GM19452 (cell line): ENCODE measurements around the gene CACNA2D1.

Experiments used
- ATAC-seq: cut with Tn5 transposase; IDR thresholded peaks from one replicate; pipeline ENCODE4 v1.9.1; 2021; ENCODE audit not compliant: unreplicated experiment

The CACNA2D1 gene

GRCh38 chr7:82347808-82348207, 95.8 kb downstream of the CACNA2D1 start:
- ATAC-seq: no peak

DNA sequence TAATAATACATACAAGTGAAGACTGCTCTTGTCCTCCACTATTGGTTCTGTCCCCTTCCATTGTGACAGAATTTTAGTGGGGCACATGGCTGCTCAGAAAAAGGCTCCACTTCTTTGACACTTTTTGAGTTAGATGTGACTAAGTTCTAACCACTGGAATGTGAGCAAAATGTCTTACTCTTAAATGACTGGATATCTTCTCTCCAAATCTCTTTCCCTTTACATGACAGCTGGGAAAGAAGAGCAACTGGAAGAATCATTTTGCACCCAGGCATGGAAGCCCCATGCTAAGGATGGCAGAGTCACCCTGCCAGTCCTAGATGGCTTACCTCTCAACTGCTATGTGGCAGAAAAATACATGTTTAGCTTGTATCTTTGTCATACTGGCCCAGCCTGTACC, 97.7 kb downstream of the CACNA2D1 start:
- ATAC-seq: no peak

GRCh38 chr7:82343716-82344115, 99.9 kb downstream of the CACNA2D1 start:
- no peak for ATAC-seq

- ATAC-seq: no peak
Observed at GRCh38 chr7:82339958-82340357, 103.6 kb downstream of the CACNA2D1 start.

- no peak for ATAC-seq
Observed at GRCh38 chr7:82335927-82336326, 107.7 kb downstream of the CACNA2D1 start.

DNA sequence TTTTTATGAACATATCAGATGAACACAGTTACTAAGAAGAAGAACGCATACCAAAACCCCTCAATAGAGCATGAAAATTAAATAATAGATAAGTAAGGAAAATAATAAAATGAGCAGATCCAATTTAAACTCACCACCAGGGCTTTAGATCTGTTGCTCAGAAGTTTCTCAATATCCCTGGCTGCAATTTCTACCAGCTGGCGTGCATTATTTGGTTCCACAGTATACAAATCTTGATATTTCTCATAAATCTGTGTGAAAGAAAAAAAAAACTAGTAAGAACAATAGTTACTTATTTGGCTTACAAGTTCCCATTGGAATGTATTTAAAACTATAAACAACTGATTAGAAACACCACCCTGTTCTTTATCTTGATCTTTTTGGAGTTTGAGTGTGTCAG, 108.6 kb downstream of the CACNA2D1 start:
- ATAC-seq: no peak

- ATAC-seq: no peak
Observed at GRCh38 chr7:82331234-82331633, 112.3 kb downstream of the CACNA2D1 start.

DNA sequence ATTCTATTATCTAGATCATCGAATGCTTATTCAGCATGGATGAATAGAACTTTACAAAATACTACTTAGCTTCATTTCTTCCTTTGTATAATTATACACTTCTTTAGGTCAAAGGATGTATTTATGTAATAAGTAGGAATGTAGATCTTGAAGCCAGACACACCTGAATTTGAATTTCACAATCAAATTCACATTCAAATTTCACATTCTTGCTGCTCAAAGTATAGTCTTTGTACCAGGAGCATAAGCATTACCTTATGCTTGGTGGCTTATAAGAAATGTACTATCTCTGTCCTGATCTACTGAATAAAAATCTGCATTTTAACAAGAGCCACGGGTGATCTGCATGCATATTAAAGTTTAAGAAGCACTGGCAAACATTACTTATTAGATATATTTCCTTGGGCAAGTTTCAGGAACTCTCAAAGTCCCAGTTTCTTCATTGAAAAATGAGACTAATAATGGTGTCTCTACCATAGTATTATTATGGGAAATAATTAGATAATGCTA, 112.8 kb downstream of the CACNA2D1 start:
- ATAC-seq: no peak

DNA sequence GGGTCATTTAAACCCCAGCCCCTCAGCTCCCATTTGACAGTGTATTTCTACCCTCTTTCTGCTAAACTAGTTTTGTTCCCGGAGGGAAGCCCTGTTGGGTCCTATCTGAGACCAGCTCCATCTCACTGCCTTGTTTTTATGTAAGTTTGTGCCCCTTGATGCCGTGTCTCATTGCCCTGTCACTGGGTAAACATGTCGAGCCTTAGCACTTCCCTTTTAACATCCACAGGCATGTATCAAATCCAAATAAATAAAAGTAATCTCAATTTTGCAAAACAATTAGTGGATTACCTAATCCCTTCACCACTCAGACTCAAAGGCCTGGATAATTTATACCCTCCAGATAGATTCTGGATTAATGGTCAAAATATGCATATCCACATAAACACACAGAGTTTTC, 115.7 kb downstream of the CACNA2D1 start:
- ATAC-seq: no peak

GRCh38 chr7:82325416-82325815, 118.2 kb downstream of the CACNA2D1 start:
- ATAC-seq: no peak

- ATAC-seq: no peak
Observed at GRCh38 chr7:82323806-82324205, 119.8 kb downstream of the CACNA2D1 start.

DNA sequence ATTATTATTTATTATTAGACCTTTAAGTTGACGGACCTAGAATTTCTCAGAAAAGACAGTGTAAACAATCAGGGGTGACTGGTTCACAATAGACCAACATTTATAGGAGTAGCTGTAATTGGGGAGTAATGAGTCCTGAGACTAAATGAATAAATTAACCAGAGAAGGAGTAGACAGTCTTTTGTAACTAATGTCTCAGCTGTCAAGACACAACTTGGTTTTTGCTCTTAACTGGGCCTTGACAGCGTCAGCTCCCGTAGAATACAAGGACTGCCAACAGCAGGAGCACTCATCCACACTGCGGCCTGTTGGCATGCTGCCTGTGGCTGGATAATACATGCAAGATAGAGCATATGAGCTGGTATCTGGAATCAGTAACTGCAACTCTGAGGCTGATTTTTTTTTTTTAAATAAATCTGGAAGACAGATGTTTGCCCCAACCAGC, 123.9 kb downstream of the CACNA2D1 start:
- ATAC-seq: no peak

GRCh38 chr7:82318786-82319185, 124.8 kb downstream of the CACNA2D1 start:
- no peak for ATAC-seq

DNA sequence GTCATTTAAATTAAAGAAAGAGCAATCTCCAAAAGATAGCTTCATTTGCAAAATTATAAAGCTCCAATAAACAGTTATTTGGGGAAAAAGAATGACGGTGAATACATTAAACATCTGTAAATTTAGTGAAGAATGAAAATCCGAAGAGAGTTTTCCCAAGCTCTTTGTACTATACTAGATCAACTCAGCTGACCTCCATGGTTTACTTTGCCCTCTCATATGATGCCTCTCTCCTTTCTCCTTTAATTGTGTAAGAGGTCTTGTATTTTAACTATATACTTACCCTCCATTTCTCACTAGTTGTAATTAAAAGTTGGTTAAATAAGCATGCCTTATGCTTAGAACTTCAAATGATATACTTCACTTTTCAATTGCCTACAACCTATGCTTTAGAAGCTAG, 125.8 kb downstream of the CACNA2D1 start:
- ATAC-seq: no peak

GRCh38 chr7:82317257-82317721, 126.3 kb downstream of the CACNA2D1 start:
- ATAC-seq: no peak

DNA sequence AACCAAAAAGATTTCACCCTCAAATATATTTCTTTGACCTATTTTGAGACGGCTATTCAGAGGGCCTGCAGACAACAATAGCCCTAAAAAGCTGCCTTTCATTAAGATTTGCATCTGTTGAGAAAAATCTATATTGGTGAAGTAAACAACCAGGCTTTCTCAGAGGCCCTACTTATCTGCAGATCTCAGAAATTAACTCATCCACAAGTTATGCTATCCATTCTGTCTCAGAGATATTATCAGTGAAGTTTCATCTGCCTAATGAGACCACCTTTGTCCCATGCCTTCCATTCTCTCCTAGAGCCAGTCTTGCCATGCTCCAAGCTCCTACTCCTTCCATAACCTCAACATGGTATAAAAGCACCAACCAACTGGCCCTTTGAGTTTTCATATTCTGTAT, 130.3 kb downstream of the CACNA2D1 start:
- ATAC-seq: no peak

DNA sequence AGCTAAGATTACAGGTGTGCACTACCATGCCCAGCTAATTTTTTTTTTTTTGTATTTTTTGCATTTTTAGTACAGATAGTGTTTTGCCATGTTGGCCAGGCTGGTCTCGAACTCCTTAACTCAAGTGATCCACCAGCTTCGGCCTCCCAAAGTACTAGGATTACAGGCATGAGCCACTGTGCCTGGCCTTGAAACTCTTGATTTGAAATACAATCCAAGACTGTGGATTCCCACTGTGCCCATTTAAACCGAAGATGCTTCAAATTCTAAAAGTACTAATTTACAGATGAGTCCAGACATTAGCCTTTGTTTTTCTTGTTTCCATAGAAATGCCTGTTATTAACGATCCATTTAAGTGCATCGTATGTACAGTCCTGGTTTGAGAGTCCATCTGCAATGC, 130.9 kb downstream of the CACNA2D1 start:
- no peak for ATAC-seq

- no peak for ATAC-seq
Observed at GRCh38 chr7:82305347-82306005, 138.1 kb downstream of the CACNA2D1 start.

DNA sequence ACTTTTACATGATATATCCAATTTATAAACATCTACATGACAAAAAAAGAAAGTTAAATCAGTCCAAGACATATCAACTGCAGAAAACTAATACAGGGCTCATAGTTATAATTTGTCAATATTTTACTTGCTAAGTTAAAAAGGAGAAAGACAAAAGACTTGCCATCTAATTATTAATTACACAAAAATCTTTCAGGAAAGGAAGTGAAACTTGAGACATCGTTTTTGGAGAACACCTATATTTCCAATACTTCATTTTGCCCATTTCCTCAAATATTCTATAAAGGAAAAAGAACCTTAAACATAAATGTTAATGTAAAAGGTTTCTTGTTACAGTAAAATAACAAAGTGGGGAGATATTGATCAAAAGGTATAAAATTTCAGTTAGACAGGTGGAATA, 148.7 kb downstream of the CACNA2D1 start:
- no peak for ATAC-seq

- ATAC-seq: no peak
Observed at GRCh38 chr7:82294382-82294784, 149.2 kb downstream of the CACNA2D1 start.

DNA sequence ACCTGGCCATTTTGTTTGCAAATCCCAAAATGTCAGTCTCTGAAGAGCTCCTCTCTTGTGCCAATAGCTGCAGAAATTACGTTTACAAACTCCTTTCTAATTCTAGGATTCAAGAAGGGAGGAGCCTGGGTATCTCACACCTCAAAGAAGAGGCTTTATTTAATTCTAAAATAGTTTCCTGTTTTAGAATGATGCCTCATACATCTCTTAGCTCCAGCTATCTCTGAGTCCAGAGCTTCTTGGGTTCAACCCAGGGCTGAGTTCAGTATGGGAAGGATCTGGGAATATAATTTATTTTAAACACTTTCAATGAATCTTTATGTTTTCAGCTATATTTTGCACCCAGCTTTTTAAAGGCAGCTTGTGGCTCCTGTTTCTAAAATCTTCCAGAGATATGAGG, 150.1 kb downstream of the CACNA2D1 start:
- ATAC-seq: no peak

- ATAC-seq: no peak
Observed at GRCh38 chr7:82291931-82292330, 151.6 kb downstream of the CACNA2D1 start.

DNA sequence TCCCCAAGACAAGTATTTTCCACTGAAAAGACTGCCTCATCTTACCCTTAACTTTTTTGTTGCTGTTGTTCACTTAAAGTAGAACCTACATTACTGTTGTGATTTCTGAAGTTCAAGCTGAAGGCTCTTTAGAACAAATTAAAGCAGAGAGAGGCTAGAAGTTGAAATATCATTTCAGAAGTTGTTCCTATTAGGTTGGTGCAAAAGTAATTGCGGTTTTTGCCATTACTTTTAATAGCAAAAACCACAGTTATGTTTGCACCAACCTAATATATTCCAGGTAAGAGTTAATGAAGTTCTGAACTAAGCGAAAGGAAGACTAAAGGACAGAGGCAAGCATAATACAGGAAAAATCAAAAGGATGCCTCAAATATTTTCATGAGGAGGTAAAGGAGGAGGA, 153.7 kb downstream of the CACNA2D1 start:
- ATAC-seq: no peak
